ENCODE data around the gene CYP26B1.
"Not testable (repeated sequence)": the region's sequence is repeated elsewhere in the genome, so short reads cannot be mapped to it uniquely, and the experiment has no call there.

The CYP26B1 gene

GRCh38 chr2:72089028-72089427 lies 58.6 kb downstream of the CYP26B1 start:
- no peak for TF ChIP-seq CTCF (IDR thresholded peaks at IDR 0.05; ENCODE audit: low read depth, low read length)
- no peak overlapping the region for H3K27ac ChIP-seq
- H3K4me3 ChIP-seq (ENCODE audit: low read depth, low read length), result no peak overlapping the region
- no peak for DNase-seq
- H3K9me3 ChIP-seq (ENCODE audit: severe bottlenecking), result no peaks in the 10 kb centered on the region
- no peaks in the 10 kb centered on the region for H3K27me3 ChIP-seq (ENCODE audit: insufficient read depth, low read depth, severe bottlenecking)
- no peaks in the 10 kb centered on the region for H3K36me3 ChIP-seq

- H3K9me3 ChIP-seq (ENCODE audit: severe bottlenecking), result not testable (repeated sequence)
These were observed 60.6 kb downstream of the CYP26B1 start for GRCh38 chr2:72086871-72087633.

GRCh38 chr2:72085513-72085912 lies 62.1 kb downstream of the CYP26B1 start:
- H3K4me3 ChIP-seq (ENCODE audit: low read depth, low read length), result no peak overlapping the region
- no peak overlapping the region for H3K27ac ChIP-seq
- no peak for DNase-seq
- TF ChIP-seq CTCF (IDR thresholded peaks at IDR 0.05; ENCODE audit: low read depth, low read length), result no peak
- no peaks in the 10 kb centered on the region for H3K36me3 ChIP-seq
- no peaks in the 10 kb centered on the region for H3K27me3 ChIP-seq (ENCODE audit: insufficient read depth, low read depth, severe bottlenecking)
- no peaks in the 10 kb centered on the region for H3K9me3 ChIP-seq (ENCODE audit: severe bottlenecking)

More at GRCh38 chr2:72086871-72087633, 60.6 kb downstream of the CYP26B1 start:
- DNase-seq; H3K36me3 ChIP-seq; H3K27me3 ChIP-seq (ENCODE audit: insufficient read depth, low read depth, severe bottlenecking); H3K4me3 ChIP-seq (ENCODE audit: low read depth, low read length); H3K27ac ChIP-seq: not testable (repeated sequence)

- no peak overlapping the region for H3K4me3 ChIP-seq (ENCODE audit: low read depth, low read length)
- no peak for DNase-seq
- no peaks in the 10 kb centered on the region for H3K27me3 ChIP-seq (ENCODE audit: insufficient read depth, low read depth, severe bottlenecking)
- no peaks in the 10 kb centered on the region for H3K9me3 ChIP-seq (ENCODE audit: severe bottlenecking)
- no peaks in the 10 kb centered on the region for H3K36me3 ChIP-seq
- no peak for TF ChIP-seq CTCF (IDR thresholded peaks at IDR 0.05; ENCODE audit: low read depth, low read length)
- H3K27ac ChIP-seq, result no peak overlapping the region
These were observed 62.6 kb downstream of the CYP26B1 start for GRCh38 chr2:72085036-72085435.

GRCh38 chr2:72084584-72084976 lies 63.1 kb downstream of the CYP26B1 start:
- H3K27ac ChIP-seq, result no peak overlapping the region
- H3K36me3 ChIP-seq, result no peaks in the 10 kb centered on the region
- H3K4me3 ChIP-seq (ENCODE audit: low read depth, low read length), result no peak overlapping the region
- H3K27me3 ChIP-seq (ENCODE audit: insufficient read depth, low read depth, severe bottlenecking), result no peaks in the 10 kb centered on the region
- TF ChIP-seq CTCF (IDR thresholded peaks at IDR 0.05; ENCODE audit: low read depth, low read length), result no peak
- no peaks in the 10 kb centered on the region for H3K9me3 ChIP-seq (ENCODE audit: severe bottlenecking)
- no peak for DNase-seq

- Histone ChIP-seq H3K4me3 (ENCODE audit: low read depth, low read length) (no peak overlapping the region), H3K9me3 (ENCODE audit: severe bottlenecking) (no peaks in the 10 kb centered on the region), H3K27me3 (ENCODE audit: insufficient read depth, low read depth, severe bottlenecking) (no peaks in the 10 kb centered on the region), H3K27ac (no peak overlapping the region), H3K36me3 (no peaks in the 10 kb centered on the region)
- no peak for TF ChIP-seq CTCF (IDR thresholded peaks at IDR 0.05; ENCODE audit: low read depth, low read length)
- no peak for DNase-seq
These were observed 63.7 kb downstream of the CYP26B1 start for GRCh38 chr2:72083751-72084583.
